ENCODE data around the gene DVL3. TPM values are rescaled to one million over a fixed set of nuclear protein-coding genes. Genes with fewer than 3 reads are reported as not detected.
A peak's percentile ranks its signal among the peaks of the same experiment; 100 is the strongest.

Gene DVL3
- total RNA-seq, 4 donors from 2014 or later: 56.8 to 117 (median 66.4) TPM

DNA sequence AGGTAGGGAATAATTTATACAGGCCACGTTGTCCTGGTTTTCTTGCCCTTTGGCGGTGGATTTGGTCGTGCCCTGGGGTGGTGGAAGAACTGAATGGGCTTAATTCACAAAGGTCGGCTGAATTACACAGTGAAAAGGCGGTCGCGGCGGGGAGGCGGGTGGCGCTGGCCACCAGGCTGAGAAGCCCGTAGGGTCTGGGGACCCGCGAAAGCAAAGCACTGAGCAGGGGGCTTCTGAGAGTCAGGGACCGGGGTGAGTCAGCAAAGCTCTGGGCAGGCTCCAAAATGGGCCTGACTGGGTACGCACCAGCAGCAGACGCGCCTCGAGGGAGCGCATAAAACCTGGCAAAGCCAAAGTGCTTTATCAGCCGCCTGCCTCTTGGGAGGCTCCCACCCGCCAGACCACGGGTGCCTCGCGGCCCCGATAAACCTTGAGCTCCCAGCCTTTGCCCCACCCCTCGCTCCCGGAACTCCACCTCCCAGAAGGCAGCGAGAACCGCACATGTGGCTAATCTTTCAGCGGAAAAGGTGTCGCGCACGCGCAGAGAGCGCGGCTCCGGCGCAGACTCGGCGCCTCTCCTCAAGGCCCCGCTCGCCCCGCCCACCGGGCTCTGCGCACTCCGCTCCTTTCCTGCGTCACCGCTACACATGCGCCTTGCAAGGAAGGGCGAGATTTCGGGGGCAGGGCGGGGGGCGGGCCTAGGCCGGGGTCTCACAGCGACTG is 30.4 kb downstream of the DVL3 start:
- 1 to 10% methylated on average over 8 to 11 of the region's 55 CpGs for WGBS, 2 donors (ENCODE audit: low coverage in 1 of 2)
- peak overlapping the region; percentile 73 to 94 for H3K4me3 ChIP-seq
- TF ChIP-seq POLR2AphosphoS5 (IDR thresholded peaks at IDR 0.05): no peak
- TF ChIP-seq POLR2A (IDR thresholded peaks at IDR 0.05): no peak
- no peaks in the 10 kb centered on the region for H3K9me3 ChIP-seq
- H3K4me1 ChIP-seq: peaks cover 0 to 44% (median 16%) of the 10 kb centered on the region in 3 donors
- H3K36me3 ChIP-seq: peaks cover 0 to 73% of the 10 kb centered on the region in 2 donors
- H3K27ac ChIP-seq: peak overlapping the region; percentile 41 to 89 (median 88)
- ATAC-seq: peak; percentile 99
- no peaks in the 10 kb centered on the region for H3K27me3 ChIP-seq

DNA sequence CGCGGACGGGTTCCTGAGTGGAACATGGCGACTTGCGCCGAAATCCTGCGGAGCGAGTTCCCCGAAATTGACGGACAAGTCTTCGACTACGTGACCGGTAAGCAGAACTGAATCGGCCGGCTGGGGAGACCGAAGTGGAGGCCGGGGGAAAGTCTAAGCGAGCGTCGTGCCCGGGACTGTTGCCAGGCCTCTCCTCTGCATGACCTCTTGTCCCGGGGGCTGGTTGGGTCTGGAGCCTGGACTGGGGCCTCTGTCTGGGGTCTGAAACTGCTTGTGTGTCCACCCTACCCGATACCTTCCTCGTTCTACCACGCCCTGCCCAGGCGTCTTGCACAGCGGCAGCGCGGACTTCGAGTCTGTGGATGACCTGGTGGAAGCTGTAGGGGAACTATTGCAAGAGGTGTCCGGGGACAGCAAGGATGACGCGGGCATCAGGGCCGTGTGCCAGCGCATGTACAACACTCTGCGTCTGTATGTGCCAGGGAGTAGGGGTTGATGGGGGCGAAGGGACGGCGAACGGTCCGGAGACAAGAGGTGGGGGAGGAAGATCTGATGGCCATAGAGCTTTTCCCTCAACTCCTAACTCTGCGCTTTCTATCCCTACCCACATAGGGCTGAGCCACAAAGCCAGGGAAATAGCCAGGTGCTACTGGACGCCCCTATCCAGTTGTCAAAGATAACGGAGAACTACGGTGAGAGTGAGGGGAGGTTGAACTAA is 31.2 kb downstream of the DVL3 start, which contains the start of gene ABCF3:
Gene ABCF3 (plus strand): TSS at position 16 of the 718 bp plus-strand sequence. CDS start 9 bp downstream, at position 25.
- H3K4me3 ChIP-seq: peak within 1 kb of the TSS; percentile 73 to 94
- TF ChIP-seq EP300 (IDR thresholded peaks at IDR 0.05): no peak
- TF ChIP-seq POLR2AphosphoS5 (IDR thresholded peaks at IDR 0.05): peak; percentile 95
- TF ChIP-seq, protein P1, sequence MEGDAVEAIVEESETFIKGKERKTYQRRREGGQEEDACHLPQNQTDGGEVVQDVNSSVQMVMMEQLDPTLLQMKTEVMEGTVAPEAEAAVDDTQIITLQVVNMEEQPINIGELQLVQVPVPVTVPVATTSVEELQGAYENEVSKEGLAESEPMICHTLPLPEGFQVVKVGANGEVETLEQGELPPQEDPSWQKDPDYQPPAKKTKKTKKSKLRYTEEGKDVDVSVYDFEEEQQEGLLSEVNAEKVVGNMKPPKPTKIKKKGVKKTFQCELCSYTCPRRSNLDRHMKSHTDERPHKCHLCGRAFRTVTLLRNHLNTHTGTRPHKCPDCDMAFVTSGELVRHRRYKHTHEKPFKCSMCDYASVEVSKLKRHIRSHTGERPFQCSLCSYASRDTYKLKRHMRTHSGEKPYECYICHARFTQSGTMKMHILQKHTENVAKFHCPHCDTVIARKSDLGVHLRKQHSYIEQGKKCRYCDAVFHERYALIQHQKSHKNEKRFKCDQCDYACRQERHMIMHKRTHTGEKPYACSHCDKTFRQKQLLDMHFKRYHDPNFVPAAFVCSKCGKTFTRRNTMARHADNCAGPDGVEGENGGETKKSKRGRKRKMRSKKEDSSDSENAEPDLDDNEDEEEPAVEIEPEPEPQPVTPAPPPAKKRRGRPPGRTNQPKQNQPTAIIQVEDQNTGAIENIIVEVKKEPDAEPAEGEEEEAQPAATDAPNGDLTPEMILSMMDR (IDR thresholded peaks at IDR 0.05): no peak
- TF ChIP-seq POLR2A (IDR thresholded peaks at IDR 0.05): peak; percentile 81
- no peaks in the 10 kb centered on the region for H3K27me3 ChIP-seq
- peak; percentile 17 for ATAC-seq
- WGBS, 2 donors (ENCODE audit: low coverage in 1 of 2): 0% methylated on average over 4 to 6 of the region's 45 CpGs
- H3K9me3 ChIP-seq: no peaks in the 10 kb centered on the region
- H3K36me3 ChIP-seq: peaks cover 0 to 73% of the 10 kb centered on the region in 2 donors
- H3K4me1 ChIP-seq: peaks cover 0 to 44% (median 16%) of the 10 kb centered on the region in 3 donors
- H3K27ac ChIP-seq: peak within 1 kb of the TSS; percentile 41 to 89 (median 88)

DNA sequence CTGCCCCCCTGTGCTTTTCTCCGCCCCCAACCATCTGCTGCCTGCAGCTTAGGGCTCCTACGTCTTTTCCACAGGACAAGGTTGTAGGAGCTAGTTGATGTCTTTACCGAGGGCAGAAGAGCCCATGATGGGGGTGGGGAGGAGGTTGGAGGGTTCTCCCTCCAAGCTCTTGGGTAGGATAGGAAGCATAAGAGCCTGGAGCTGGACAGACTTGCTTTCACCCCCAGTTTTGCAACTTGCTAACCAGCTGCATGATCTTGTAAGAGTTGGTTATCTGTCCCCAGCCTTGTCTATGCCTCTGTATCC is 31.7 kb downstream of the DVL3 start:
- 0% methylated on average over 2 to 3 of the region's 3 CpGs for WGBS, 2 donors (ENCODE audit: low coverage in 1 of 2)
- Histone ChIP-seq H3K9me3 (no peaks in the 10 kb centered on the region), H3K4me1 (peaks cover 0 to 44% (median 16%) of the 10 kb centered on the region in 3 donors), H3K36me3 (peaks cover 0 to 73% of the 10 kb centered on the region in 2 donors), H3K27ac (peak overlapping the region in 3 of 4 donors; percentile 87 to 89 (median 88)), H3K4me3 (peak overlapping the region; percentile 73 to 94), H3K27me3 (no peaks in the 10 kb centered on the region)
- TF ChIP-seq POLR2A (IDR thresholded peaks at IDR 0.05): no peak
- TF ChIP-seq EP300 (IDR thresholded peaks at IDR 0.05): no peak
- TF ChIP-seq, protein P1 (IDR thresholded peaks at IDR 0.05): no peak
- no peak for TF ChIP-seq POLR2AphosphoS5 (IDR thresholded peaks at IDR 0.05)
- no peak for ATAC-seq

DNA sequence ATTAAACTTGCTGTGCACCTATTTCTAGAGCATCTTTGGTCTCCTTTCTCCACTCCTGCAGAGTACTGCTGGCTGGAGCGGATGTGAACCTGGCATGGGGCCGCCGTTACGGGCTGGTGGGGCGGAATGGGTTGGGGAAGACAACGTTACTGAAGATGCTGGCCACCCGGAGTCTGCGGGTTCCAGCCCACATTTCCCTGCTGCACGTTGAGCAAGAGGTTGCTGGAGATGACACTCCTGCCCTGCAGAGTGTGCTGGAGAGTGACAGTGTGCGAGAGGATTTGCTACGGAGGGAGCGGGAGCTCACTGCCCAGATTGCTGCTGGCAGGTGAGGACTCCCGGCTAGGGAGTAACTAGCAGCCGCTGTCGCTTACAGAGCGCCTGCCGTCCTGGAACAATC is 32.9 kb downstream of the DVL3 start:
- 89 to 100% methylated on average over 5 to 15 of the region's 17 CpGs for WGBS, 2 donors (ENCODE audit: low coverage in 1 of 2)
- Histone ChIP-seq H3K27me3 (no peaks in the 10 kb centered on the region), H3K4me1 (peaks cover 0 to 44% (median 16%) of the 10 kb centered on the region in 3 donors), H3K27ac (no peak overlapping the region), H3K4me3 (no peak overlapping the region), H3K9me3 (no peaks in the 10 kb centered on the region), H3K36me3 (peaks cover 0 to 73% of the 10 kb centered on the region in 2 donors)
- TF ChIP-seq EP300 (IDR thresholded peaks at IDR 0.05) (no peak), POLR2AphosphoS5 (IDR thresholded peaks at IDR 0.05) (no peak), POLR2A (IDR thresholded peaks at IDR 0.05) (no peak)
- TF ChIP-seq, protein P1 (IDR thresholded peaks at IDR 0.05): no peak
- ATAC-seq: no peak

DNA sequence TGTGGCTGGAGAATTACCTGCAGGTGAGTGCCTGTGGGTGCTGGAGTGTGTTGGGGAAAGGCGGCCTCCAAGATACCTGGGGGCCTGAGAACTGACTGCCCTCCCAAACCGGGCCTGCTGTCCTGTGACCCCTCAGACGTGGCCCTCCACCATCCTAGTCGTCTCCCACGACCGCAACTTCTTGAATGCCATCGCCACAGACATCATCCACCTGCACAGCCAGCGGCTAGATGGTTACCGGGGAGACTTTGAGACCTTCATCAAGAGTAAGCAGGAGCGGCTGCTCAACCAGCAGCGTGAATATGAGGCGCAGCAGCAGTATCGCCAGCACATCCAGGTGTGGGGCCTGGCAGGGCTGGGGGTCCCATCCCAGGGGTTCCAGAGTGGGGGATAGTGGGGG is 34.2 kb downstream of the DVL3 start:
- Histone ChIP-seq H3K27me3 (no peaks in the 10 kb centered on the region), H3K4me1 (peaks cover 0 to 44% (median 16%) of the 10 kb centered on the region in 3 donors), H3K4me3 (no peak overlapping the region), H3K36me3 (peaks cover 0 to 73% of the 10 kb centered on the region in 2 donors), H3K9me3 (no peaks in the 10 kb centered on the region), H3K27ac (no peak overlapping the region)
- 100% methylated on average over 1 of the region's 13 CpGs; no CpG with 5 or more reads in 1 of the 2 donors for WGBS, 2 donors (ENCODE audit: low coverage in 1 of 2)
- no peak for ATAC-seq
- TF ChIP-seq POLR2AphosphoS5 (IDR thresholded peaks at IDR 0.05) (no peak), EP300 (IDR thresholded peaks at IDR 0.05) (no peak), POLR2A (IDR thresholded peaks at IDR 0.05) (no peak)
- TF ChIP-seq, protein P1 (IDR thresholded peaks at IDR 0.05): no peak

All from gastroesophageal sphincter (tissue), 4 donors.